Measurements from ENCODE around the gene C2.
"Not testable (repeated sequence)": the region's sequence is repeated elsewhere in the genome, so short reads cannot be mapped to it uniquely, and the experiment has no call there.

The C2 gene

DNA sequence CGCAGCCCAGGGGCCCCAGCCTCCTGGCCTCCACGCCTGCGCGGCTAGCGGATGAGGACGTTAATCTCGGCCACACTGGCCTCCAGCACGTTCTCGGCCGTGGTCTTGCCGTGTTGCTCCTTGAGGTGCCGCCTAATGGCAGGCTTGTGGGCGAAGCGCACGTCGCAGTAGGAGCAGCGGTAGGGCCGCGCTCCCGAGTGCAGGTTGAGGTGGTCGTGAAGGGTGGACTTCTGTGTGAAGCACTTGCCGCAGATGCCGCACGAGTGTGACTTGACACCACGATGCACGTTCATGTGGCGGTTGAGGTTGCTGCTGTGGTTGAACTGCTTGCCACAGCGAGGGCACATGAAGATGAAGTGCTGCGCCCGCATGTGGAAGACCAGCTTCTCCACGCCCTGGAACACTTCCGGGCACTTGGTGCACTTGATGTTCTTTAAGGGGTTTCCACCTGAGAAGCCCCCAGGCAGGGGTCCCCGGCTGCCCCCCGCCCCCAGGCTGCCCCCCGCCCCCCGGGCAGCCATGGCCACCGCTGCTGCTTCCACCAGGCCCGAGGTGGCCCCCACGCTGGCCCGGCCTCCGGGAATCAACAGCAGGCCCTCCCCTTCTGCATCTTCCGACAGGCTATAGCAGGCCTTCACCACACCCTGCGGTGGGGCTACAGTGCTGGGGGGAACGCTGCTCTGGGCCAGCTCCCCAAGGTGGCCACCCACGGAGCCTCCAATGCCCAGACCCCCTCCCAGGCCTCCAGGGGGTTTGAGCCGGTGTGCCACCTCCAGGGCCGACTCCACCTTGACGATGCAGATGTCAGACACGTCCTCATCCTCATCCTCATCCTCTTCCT, 27.4 kb upstream of the C2 start:
- DNase-seq = no peak

DNA sequence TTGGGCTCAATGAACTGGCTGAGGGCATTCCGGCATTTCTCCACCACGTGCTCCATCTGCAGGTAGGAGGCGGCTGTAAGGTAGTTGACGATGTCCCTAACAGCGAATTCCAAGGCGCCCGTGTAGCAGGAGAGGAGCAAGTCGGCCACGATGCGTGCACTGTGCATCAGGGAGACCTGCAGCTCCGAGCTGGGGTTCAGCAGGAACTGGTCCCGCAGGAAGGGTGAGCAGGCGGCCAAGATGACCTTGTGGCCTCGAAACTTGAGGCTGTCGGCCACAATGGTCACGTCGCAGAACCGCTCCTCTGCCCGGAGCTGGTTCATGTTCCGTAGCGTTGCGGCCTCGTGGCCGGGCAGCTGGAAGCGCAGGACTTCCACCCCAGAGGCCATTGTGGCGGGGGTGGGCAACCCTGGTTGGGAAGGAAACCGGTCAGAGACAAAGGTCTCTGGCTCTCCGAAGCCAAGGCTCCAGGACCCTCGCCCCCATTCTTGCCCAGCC, 26.6 kb upstream of the C2 start:
- DNase-seq = no peak

DNA sequence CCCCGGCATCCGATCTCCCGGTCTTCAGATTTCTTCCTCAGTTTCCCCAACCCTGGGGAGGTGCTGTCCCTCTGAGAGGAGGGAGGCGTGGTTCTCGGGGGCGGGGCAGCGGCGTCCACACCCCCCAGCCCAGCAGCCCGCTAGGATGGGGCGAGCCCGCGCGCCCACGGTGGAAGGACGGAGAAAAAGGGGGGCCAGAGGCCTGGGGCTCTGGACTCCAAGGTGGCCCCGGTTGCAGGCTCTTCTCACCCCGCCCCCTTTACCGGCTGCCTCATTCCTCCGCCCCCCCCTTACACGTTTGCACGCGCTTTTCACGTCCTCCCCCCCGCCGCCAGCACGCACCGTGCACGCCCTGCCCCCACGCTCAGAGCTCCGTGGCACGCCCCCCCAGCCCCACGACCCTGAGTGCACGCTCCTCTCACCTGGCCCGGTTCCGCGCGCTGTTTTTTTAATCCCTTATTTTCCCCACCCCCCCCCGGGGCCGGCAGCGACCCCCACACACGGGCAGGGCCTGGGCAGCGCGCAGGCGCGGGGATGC, 26.0 kb upstream of the C2 start:
- DNase-seq = no peak

DNA sequence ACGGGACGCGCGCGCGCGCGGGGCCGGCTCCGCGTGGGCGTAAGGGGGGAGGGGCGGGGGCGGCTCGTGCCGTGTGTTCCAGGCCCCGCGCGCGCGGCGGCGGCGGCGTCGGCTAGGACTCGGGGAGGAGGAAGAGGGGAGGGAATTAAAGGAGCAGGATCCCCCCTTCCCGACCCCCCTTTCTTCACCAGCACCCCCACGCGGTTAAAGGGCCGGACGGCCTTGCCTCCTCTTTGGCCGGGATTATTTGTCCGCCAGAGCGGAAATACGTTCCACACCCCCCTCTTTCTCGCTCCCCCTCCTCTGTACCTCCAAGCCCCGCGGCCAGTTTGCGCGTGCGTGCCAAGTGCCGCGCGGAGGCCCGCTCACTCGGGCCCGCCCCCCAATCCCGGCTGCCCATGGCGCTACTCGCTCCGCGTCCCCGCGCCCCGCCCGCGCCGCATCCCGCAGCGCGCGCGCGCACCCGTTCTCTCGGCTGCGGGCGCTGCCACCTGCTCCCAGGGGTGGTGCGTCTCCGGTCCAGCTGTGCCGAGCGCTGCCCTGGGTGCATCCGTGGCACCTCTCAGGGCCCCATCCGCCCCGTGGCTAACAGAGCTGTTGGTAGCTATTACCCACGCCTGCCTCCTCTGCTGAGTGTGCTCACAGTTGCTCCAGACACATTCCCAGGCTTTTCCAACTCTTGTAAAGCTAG, 25.4 kb upstream of the C2 start, which contains the start of gene ZBTB12:
ZBTB12 (minus strand) TSS at position 134 of the 691 bp plus-strand sequence. CDS start 781 bp downstream, outside the sequence.
- peak; percentile 92 for DNase-seq

DNA sequence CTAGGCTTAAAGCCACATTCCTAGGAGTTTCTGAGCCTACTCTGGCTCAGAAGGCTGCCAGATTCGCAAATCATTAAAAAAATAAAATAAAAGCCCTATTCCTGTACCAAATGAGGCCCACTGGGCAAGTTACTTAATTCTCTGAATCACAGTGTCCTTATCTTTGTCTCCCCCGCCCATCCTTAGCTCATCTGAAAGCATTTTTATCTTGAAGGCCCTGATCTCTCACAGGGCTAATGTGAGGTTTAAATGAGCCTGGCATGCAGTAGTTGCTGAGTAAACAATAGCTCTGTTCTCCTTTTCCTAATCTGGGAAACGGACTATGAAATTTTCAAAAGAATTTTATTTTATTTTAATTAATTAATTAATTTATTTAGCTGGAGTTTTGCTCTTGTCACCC, 23.6 kb upstream of the C2 start:
- no peak for DNase-seq

DNA sequence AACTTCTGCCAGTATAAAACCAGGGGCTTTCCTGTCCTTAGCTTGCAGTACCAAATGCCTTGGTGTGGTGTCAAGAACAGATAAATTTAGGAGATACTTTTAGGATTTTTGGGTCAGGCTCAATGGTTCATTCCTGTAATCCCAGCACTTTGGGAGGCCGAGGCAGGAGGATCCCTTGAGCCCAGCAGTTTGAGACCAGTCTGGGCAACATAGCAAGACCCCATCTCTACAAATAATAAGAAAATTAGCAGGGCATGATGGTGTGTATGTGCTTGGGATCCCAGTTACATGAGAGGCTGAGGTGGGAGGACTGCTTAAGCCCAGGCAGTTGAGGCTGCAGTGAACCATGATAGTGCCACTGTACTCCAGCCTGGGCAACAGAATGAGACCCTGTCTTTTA, 22.5 kb upstream of the C2 start:
- no peak for DNase-seq

DNA sequence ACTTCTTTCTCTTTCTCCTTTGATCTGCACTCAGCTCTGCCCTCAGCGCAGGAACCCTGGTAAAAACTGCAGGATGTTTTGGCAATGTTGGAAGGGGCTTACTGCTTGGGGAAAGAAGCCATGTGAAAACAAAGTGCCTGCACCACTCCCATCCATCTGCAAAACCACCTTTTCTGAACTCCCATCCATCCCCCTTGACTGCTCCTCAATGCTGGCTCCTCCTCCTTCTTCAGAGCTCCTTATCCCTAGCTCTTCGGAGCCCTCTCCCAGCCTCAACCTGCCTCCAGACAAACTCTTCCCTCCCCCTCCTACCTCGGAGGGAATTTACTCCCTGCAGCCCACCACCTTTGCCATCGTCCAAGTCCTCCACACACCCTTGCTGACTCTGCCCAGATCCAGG, 21.4 kb upstream of the C2 start:
- no peak for DNase-seq

DNA sequence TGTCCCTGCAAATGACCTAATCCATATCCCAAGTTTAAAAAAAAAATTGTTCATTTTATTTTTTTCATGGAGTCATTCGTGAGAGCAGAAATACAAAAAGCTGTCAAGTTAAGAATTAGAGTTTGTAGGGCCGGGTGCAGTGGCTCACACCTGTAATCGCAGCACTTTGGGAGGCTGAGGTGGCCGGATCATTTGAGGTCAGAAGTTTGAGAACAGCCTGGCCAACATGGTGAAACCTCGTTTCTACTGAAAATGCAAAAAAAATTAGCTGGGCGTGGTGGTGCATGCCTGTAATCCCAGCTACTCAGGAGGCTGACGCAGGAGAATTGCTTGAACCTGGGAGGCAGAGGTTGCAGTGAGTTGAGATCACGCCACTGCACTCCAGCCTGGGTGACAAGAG, 20.8 kb upstream of the C2 start:
- not testable (repeated sequence) for DNase-seq

DNA sequence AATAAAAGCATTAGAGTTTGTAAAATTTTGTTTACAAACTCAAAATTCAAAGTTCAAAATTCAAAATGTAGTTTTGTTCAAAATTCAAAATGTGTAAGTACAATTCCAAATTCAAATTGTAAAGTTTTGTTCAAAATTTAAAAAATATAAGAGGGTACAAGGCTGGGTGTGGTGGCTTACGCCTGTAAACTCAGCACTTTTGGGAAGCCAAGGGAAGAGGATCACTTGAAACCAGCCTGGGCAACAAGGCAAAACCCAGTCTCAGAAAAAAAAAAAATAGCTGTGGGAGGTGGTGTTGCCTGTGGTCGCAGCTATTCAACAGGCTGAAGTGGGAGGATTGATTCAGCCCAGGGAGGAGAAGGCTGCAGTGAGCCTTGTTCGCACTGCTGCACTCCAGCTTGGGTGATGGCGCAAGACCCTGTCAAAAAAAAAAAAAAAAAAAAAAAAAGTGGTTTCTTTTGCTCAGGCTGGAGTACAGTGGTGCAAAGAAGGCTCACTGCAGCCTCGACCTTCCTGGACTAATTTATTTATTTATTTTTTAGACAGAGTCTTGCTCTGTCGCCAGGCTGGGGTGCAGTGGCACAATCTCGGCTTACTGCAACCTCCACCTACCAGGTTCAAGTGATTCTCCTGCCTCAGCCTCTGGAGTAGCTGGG, 20.2 kb upstream of the C2 start:
- DNase-seq = no peak

DNA sequence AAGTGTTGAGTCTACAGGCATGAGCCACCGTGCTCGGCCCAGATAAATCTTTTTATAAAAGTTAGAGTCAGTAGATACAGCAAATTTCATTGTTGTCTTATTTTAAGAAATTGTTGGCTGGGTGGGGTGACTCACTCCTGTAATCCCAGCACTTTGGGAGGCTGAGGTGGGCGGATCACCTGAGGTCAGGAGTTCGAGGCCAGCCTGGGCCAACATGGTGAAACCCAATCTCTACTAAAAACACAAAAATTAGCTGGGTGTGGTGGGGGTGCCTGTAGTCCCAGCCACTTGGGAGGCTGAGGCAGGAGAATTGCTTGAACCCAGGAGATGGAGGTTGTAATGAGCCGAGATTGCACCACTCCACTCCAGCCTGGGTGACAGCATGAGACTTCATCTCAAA, 19.3 kb upstream of the C2 start:
- DNase-seq = not testable (repeated sequence)

DNA sequence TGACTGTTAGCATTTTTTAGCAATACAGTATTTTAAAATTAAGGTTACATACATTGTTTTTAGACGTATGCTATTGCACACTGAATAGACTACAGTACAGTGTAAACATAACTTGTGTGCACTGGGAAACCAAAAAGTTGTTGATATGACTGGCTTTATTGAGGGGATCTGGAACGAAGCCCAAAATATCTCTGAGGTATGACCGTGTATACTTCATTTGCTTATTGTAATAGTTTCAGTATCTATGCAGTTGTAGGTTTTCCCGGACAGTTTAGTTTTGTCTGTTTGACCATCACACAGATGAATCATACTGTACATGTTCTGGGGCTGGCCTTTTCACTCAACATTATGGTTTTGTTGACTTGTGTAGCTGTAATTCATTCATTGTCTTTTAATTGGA, 18.7 kb upstream of the C2 start:
- DNase-seq = no peak

DNA sequence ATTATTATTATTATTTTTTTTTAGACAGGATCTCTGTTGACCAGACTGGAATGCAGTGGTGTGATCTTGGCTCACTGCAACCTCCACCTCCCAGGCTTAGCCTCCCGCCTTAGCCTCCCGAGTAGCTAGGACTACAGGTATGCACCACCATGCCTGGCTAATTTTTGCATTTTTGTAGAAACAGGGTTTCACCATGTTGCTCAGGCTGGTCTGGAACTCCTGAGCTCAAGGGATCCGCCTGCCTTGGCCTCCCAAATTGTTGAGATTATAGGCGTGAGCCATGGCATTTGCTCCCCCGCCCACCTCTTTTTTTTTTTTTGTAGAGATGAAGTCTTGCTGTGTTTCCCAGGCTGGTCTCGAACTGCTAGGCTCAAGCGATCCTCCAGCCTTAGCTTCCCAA, 18.2 kb upstream of the C2 start:
- not testable (repeated sequence) for DNase-seq

DNA sequence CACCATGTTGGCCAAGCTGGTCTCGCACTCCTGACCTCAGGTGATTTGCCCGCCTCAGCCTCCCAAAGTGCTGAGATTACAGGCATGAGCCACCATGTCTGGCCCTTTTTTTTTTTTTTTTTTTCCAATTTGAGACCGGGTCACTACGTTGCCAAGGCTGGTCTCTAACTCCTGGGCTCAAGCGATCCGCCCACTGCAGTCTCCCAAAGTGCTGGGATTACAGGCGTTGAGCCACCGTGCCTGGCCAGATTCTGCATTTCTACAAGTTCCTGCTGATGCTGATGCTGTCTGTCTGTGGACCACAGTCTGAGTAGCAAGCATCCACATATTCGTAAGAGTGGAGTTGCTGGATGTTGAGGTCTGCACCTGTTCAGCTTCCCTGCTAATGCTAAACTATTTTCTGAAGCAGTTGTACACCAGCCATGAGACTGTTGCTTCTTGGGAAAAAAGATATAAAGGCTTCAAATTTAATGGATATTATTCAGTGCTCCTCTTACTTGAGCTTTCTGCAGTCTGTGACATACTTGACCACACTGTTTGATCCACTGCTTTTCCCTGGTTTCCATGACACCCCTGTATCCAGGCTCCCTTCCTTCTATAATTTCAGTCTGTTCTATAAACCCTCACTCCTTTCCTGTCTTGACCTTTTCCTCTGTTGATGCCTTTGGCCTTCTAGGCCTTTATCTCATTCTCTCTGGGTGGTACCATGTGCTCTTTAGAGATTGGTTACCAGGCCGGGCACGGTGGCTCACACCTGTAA, 15.5 kb upstream of the C2 start:
- no peak for DNase-seq

DNA sequence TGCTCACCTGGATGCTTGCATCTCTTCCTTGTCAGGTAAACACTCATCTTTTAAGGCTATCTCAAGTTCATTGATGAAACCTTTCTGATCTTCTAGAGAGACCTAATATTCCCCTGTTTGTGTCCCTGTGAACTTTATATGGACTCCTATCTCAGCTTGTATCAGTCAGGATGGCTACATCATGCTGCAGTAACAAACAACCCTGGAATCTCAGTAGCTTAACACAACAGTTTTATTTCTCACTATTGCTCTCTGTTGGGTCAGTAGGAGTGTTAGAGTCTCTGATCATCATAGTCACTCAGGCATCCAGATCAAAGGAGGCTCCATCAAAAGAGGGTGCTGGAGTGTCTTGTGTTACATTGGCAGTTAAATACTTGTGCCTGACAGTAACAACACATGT, 12.2 kb upstream of the C2 start:
- no peak for DNase-seq

DNA sequence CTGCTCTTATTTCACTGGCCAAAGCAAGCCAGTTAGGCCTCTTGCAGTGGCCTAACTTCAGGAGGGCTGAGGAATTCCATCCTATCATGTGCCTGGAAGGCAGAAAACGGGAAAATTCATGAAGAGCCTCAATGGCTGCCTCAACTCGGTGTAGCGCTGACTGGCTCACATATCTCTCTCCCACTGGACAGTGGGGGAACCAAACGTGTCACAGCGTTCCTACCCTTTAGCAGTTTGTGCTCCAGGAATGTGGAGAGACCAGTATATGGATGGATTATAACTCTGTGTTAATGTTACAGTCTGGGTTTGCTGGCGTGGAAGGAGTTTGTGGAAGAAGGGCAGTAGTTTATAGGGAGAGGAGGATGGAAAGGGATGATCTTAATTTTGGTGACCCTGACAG, 11.8 kb upstream of the C2 start:
- no peak for DNase-seq

DNA sequence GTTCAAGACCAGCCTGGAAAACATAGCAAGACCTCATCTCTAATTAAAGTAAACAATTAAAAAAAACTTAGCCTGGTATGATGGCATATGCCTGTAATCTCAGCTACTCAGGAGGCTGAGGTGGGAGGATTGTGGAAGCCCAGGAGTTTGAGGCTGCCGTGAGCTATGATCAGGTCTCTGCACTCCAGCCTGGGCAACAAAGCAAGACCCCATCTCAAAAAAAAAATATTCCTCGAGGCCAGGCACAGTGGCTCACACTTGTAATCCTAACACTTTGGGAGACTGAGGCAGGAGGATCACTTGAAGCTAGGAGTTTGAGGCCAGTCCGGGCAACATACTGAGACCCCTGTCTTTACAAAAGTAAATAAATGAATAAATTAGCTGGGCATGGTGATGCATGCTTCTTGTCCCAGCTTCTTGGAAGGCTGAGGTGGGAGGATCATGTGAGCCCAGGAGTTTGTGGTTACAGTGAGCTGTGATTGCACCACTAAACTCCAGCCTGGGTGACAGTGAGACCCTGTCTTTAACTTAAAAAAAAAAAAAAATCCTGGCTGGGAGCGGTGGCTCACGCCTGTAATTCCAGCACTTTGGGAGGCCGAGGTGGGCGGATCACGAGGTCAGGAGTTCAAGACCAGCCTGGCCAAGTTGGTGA, 9.3 kb upstream of the C2 start:
- DNase-seq = no peak

DNA sequence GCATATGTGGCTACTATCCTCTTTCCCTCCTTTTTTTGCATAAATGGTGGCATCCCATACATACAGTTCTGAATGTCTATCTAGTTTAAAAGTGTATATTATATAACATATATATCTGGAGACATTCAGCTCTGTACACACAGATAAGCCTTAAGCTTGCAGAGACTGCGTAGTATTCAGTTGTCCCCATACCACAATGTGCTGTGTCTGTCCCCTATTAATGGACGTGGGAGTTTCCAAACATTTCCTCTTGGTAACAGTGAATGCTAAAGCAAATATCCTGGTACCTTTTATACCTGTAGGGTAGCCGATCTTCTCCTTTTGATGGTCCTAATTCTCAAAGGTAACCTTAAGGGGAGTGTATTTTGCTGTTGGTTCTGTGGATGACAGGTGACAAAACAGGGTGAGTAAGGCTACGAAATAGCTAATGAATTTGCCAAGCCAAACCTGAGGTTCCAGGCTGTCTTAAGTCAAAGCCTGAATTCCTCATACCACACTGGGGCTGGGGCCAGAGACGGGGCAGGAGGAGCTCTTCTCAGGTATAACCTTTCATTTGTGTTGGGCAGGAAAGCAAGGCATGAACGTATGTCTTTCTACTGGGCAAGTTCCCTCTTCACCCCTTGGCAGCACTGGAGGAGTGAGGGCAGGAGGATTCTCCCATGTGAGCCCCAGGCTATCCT, 7.8 kb upstream of the C2 start:
- no peak for DNase-seq

DNA sequence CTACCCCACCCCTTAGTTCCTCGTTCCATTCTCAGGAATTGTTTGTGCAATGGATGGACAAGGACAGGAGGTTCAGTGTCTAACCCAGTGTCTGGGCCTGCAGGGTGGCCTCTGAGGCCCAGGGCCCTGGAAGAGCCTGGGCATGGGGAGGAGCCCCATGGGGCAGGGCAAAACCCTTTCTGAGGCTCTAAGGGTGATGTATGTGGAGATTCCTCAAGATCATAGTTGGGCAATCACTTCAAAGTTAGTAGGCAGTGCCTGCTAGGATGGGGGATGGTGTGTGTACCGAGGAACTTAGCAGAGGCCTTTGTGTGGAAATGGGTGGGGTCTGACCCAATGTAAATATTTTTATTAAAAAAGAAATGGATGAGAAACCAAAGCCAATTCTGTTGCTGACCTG, 6.7 kb upstream of the C2 start:
- DNase-seq = no peak

DNA sequence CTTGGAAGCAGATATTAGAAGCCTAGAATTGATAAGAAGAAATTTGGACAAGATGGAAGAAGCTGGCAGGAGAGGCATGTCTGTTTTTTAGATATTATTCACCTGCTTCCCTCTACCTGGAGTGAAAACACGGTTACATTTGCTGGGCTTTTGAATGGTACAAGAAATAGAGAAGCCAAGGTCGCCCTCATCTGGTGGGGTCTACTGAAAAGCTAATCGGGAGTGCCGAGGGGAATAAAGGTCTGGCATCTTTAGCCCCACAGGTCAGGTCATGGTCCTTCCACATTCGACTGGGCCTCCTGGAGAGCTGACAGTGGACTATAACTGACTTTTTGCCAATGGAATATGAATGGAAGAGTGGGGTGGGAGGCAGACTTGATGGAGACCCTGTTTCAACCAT, 4.6 kb upstream of the C2 start:
- no peak for DNase-seq

DNA sequence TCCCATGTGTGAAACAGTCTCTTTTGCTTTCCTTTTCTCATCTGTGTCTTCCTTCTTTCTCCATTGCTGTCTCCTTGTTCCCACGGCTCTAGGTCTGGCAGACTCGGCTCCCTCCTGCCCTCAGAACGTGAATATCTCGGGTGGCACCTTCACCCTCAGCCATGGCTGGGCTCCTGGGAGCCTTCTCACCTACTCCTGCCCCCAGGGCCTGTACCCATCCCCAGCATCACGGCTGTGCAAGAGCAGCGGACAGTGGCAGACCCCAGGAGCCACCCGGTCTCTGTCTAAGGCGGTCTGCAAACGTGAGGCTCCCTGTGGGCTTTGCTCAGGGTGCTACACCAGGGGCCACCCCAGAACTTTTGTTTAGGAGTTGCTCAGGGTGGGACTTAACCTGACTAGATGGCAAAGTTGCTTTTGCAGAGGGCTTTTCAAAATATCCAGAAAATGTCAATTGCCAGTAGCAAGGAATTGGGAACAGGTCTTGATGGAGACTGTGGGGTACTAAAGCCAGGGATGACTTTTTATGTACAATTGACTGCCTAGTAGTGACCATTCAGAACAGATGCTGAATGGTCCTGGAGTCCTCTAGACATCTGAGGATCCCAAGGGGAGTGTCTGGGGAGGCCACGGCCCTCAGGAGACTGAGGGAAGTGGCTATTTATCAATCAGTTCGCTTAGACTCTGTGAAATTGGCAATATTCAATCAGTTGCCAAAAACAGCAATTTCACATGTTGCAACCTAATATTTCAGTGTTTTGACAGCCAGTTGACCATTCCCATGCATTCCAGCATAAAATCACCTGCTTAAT, 550 bp downstream of the C2 start:
- no peak for DNase-seq

DNA sequence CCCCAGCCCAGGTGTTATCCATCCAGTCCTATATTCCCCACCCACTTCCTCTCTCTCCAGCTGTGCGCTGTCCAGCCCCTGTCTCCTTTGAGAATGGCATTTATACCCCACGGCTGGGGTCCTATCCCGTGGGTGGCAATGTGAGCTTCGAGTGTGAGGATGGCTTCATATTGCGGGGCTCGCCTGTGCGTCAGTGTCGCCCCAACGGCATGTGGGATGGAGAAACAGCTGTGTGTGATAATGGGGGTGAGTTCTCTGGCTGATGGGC, 1.1 kb downstream of the C2 start:
- no peak for DNase-seq
